Muscle layer of duodenum (tissue), 2 donors: ENCODE measurements around the gene EPSTI1.
A peak's percentile ranks its signal among the peaks of the same experiment; 100 is the strongest.
"Not testable (repeated sequence)": the region's sequence is repeated elsewhere in the genome, so short reads cannot be mapped to it uniquely, and the experiment has no call there.

ENCODE experiments used
- H3K27ac ChIP-seq: one replicate; pipeline ENCODE4 v1.7.0; 2013; ENCODE audit warnings: mild to moderate bottlenecking, low read length
- H3K27me3 ChIP-seq: one replicate; pipeline ENCODE4 v1.7.0; 2013; ENCODE audit warnings: low read depth, mild to moderate bottlenecking, control low read depth, low read length
- H3K36me3 ChIP-seq, 2 donors: one replicate each; pipeline ENCODE4 v1.7.0; 2013; ENCODE audit warnings: low read length in 2 of 2, control low read depth in 1 of 2, mild to moderate bottlenecking in 1 of 2; ENCODE audit not compliant: insufficient read depth in 2 of 2, control insufficient read depth in 1 of 2
- H3K4me1 ChIP-seq, 2 donors: one replicate each; pipeline ENCODE4 v1.7.0; 2013; ENCODE audit warnings: low read length in 2 of 2, mild to moderate bottlenecking in 2 of 2, control low read depth in 1 of 2, moderate library complexity in 1 of 2; ENCODE audit not compliant: insufficient read depth in 2 of 2, control insufficient read depth in 1 of 2
- H3K4me3 ChIP-seq, 2 donors: one replicate each; pipeline ENCODE4 v1.7.0; 2013; ENCODE audit warnings: low read length in 2 of 2, low read depth in 1 of 2, mild to moderate bottlenecking in 1 of 2
- H3K9me3 ChIP-seq, 2 donors: one replicate each; pipeline ENCODE4 v1.7.0; 2013; ENCODE audit warnings: low read length in 2 of 2, control low read depth in 1 of 2, mild to moderate bottlenecking in 1 of 2; ENCODE audit not compliant: control insufficient read depth in 1 of 2
- donor health status: healthy.

Gene EPSTI1

DNA sequence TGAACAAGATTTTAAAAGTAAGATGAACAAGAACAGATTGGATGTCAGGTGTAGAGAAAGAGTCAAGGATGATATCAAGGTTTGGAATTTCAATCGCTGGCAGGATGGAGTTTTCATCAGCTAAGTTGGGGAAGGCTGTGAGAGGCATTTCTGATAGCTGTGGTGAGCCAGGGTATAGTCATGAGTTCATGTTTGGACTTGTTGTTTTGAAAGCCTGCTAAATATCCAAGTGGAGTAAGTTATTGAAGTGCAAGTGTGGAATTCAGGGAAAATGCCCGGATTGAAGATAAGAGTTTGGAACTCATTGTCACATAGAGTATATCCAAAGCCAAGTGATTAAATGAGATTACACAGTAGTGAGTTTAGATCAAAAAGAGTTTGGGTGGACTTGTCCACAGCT, 11.0 kb upstream of the EPSTI1 start:
- no peak overlapping the region for H3K4me3 ChIP-seq
- H3K27ac ChIP-seq = no peak overlapping the region
- no peaks in the 10 kb centered on the region for H3K4me1 ChIP-seq
- no peaks in the 10 kb centered on the region for H3K9me3 ChIP-seq
- no peaks in the 10 kb centered on the region for H3K36me3 ChIP-seq
- no peaks in the 10 kb centered on the region for H3K27me3 ChIP-seq

DNA sequence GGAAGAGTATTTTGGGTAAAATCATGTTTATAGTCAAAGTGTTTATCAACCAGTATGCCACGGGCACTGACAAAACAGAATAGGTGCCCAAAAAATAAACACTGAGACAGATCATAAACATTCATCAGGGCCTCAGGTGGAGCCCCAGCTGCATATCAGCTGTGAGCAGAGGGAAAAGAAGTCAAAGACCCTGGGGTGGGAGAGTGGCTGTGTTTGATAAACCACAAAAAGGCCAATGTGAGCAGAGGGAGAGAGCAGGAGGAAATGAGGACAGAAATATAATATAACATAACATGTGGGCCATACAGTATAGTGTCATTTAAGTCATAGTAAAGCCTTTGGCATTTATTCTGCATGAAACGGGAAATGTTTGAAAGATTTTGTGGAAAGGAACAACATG, 10.0 kb upstream of the EPSTI1 start:
- H3K36me3 ChIP-seq = no peaks in the 10 kb centered on the region
- no peaks in the 10 kb centered on the region for H3K27me3 ChIP-seq
- no peaks in the 10 kb centered on the region for H3K4me1 ChIP-seq
- no peak overlapping the region for H3K27ac ChIP-seq
- no peaks in the 10 kb centered on the region for H3K9me3 ChIP-seq
- no peak overlapping the region for H3K4me3 ChIP-seq

DNA sequence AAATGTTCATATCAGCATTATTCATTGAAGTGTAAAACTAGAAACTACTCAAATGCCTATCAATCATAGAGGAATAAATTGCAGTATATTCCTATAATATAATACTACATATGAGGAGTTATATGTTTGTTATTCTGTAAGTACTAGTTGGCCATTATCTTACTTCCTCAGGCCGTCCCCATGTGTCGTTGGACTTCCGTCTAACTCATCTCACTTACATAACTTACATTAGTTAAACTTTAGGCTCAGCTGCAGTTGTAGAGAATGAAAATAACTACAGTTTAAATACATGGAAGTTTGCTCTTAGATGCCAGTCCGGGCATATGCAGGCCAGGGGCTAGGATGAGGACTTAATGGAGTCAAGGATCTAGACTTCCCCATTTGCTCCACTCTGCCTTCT, 8.6 kb upstream of the EPSTI1 start:
- Histone ChIP-seq H3K9me3 (no peaks in the 10 kb centered on the region), H3K36me3 (no peaks in the 10 kb centered on the region), H3K27ac (no peak overlapping the region), H3K4me3 (no peak overlapping the region), H3K4me1 (no peaks in the 10 kb centered on the region), H3K27me3 (no peaks in the 10 kb centered on the region)

DNA sequence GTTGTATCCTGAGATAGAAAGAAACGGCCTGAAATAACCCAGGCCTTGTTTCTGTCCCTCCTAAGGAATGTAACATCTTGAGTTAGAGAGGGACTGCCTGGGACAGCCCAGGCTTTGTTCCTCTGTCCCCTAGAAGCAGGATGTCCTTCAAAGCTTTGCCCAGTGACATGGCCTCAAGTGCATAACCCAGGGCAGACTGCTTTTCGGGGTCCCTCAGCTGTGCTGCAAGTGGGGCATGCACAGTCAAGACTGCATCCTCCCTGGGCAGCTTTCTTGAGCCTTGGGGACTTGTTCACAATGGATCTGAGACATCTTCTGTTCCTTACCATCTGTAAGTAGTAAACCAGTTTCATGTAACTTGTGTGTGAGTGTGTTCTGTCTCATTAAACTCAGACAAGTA, 7.5 kb upstream of the EPSTI1 start:
- Histone ChIP-seq H3K36me3 (no peaks in the 10 kb centered on the region), H3K9me3 (no peaks in the 10 kb centered on the region), H3K4me3 (no peak overlapping the region), H3K4me1 (no peaks in the 10 kb centered on the region), H3K27me3 (no peaks in the 10 kb centered on the region), H3K27ac (no peak overlapping the region)

DNA sequence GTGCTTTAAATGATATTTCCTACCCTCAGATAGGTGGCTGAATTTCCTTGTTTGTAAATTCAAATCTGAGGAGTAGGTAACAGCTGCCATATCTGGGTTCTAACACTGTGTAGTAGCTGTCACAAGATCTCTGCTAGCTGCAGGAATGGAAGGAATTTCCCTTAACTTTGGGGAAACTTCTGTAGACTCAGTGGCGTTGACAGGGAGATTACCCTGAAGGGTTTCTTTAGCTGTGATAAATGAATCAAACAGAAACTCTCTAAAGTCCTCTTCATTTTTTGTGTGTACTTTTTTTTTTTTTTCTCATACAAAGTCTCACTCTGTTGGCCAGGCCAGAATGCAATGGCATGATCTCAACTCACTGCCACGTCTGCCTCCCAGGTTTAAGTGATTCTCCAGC, 5.3 kb upstream of the EPSTI1 start:
- Histone ChIP-seq H3K27ac (no peak overlapping the region), H3K27me3 (no peaks in the 10 kb centered on the region), H3K36me3 (no peaks in the 10 kb centered on the region), H3K9me3 (no peaks in the 10 kb centered on the region), H3K4me3 (no peak overlapping the region), H3K4me1 (no peaks in the 10 kb centered on the region)

DNA sequence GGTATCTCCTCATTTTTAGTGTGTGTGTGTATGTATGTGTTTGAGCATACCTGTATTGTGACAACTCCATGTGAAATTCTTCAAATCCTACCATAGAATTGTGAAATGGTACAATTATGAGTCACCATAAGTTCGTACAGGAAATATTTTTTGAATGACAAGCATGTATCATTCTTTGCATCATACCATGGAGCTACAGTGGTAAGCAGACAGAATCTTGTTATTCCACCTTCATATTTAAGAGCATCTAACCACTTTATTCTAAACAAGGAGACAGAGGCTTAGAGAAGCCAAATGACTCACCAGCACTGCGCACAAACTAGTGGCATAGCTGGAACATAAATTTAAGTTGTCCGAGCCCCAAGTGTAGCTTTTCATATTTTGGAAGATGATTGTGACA, 4.5 kb upstream of the EPSTI1 start:
- no peaks in the 10 kb centered on the region for H3K9me3 ChIP-seq
- H3K4me3 ChIP-seq = no peak overlapping the region
- H3K36me3 ChIP-seq = no peaks in the 10 kb centered on the region
- H3K27ac ChIP-seq = no peak overlapping the region
- no peaks in the 10 kb centered on the region for H3K27me3 ChIP-seq
- H3K4me1 ChIP-seq = peaks cover 0 to under 1% of the 10 kb centered on the region in 2 donors

DNA sequence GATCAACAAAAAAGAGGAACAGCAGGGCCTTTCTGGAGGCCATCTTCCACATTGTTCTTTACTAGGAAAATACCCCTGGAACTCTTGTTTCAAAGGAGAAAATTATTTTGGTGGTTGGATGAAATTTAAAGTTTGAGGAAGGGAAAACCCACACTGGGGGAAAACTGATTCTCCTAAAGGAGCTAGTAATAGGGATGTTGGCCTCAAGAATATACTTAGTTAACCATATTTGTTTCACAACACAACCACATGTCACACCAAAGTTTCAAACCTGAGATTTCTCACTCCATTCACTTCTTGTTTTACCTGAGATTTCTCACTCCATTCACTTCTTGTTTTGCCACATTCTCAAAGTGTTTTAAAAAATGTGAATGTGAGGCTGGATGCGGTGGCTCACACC, 2.8 kb upstream of the EPSTI1 start:
- no peak overlapping the region for H3K27ac ChIP-seq
- H3K27me3 ChIP-seq = no peaks in the 10 kb centered on the region
- H3K9me3 ChIP-seq = no peaks in the 10 kb centered on the region
- H3K36me3 ChIP-seq = no peaks in the 10 kb centered on the region
- peaks cover 3 to 7% of the 10 kb centered on the region in 2 donors for H3K4me1 ChIP-seq
- no peak overlapping the region for H3K4me3 ChIP-seq

DNA sequence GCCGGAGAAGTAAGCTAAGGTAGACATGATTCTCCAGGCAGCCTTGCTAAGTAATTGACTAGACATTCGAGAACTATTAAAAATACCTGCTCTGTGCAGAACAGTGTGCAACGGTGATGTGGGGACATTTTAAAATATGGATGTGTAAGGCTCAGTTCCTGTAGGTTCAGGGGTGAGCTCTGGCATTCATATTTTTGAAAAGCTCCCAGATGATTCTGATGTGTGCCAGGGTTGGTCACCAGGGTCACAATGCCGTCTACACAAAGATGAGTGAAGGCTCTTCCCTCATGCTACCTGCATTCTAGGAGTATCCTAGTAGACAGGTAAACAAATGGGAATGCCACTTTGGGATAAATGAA, 702 bp upstream of the EPSTI1 start:
- Histone ChIP-seq H3K27me3 (no peaks in the 10 kb centered on the region), H3K4me1 (peaks cover 3 to 8% of the 10 kb centered on the region in 2 donors), H3K9me3 (no peaks in the 10 kb centered on the region), H3K36me3 (no peaks in the 10 kb centered on the region), H3K4me3 (peak overlapping the region; percentile 80 to 83), H3K27ac (peak overlapping the region; percentile 90)

DNA sequence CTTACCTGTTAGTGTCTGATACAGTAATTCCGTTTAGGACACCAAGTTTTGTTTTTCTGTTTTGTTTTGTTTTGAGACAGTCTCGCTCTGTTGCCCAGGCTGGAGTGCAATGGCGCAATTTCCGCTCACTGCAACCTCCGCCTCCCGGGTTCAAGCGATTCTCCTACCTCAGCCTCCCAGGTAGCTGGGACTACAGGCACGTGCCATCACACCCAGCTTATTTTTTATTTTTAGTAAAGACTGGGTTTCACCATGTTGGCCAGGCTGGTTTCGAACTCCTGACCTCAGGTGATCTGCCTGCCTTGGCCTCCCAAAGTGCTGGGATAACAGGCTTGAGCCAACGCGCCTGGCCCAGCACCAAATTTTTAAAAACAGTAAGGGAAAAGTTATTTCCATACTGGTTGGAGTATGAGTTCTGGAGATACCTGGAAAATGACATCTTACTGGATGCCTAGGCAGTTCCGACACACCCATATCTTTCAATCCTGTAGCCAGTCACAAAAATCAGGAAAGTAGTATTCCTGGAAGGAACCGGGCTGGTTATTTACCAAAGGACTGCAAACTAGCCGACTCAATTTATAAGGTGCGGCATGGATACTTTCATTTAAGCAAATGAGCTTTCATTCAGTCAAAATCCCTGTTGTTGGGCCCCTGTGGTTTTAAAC, 676 bp downstream of the EPSTI1 start:
- Histone ChIP-seq H3K4me3 (peak overlapping the region; percentile 80 to 83), H3K27ac (peak overlapping the region; percentile 90)
- not testable (repeated sequence) for H3K36me3 ChIP-seq, H3K4me1 ChIP-seq, H3K27me3 ChIP-seq, H3K9me3 ChIP-seq

DNA sequence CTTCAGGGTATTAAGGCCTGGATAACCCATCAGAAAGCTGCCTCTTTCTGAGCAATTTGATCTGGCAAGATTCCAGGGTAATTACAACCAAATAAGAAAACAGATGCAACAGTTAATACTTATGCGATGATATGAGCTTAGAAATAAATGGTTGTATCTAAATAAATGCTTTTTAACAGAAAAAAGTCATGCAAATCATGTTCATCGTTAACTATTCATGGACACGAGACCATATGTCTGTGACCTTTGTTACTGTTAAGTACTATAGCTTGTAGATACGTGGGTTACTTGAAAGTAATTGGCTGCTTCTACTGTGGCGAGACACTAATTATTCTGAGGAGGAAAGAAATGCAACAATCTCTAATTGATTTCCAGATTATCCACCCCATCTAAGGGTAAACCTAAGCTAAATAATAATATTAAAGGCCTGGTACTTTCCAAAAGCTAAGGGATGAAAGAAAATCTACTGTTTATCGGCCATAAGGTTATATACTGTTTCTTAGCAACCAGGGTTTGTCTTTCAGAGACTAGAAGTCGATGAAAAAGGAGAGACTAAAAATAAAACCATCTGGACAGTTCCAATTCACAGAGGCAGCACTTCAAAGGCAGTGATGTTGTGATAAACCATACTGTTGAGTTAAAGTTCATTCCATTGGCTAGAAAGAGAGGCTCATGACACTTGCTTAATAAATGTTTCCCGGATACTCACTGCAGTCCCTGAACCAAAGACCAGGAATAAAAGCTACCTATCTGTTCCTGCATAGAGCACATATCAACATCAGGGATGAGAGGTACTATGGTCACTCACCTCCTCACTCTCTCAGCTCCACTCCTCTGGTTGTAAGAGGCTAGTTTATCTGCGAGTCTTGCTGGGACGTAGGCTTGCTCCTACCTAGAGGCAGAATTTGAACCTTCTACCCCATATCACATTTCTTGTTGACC, 1.5 kb downstream of the EPSTI1 start:
- peak overlapping the region; percentile 80 to 83 for H3K4me3 ChIP-seq
- peaks cover 3 to 8% of the 10 kb centered on the region in 2 donors for H3K4me1 ChIP-seq
- peak overlapping the region; percentile 61 for H3K27ac ChIP-seq
- H3K36me3 ChIP-seq = no peaks in the 10 kb centered on the region
- H3K27me3 ChIP-seq = no peaks in the 10 kb centered on the region
- H3K9me3 ChIP-seq = no peaks in the 10 kb centered on the region

DNA sequence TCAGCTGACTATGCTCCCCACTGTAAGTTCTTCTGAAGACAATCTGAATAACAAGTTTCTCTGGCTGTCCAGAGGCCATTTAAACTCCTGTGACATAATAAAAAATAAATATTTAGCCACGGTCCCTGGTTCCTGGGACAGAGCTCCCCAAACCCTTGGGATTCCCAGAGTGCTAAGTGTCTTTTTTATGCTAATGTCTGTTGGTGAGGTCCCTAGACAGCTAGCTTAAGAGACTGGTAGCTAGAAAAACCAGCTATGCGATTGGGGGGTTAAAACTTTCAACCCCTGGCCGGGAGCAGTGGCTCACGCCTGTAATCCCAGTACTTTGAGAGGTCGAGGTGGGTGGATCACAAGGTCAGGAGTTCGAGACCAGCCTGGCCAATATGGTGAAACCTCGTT, 5.9 kb downstream of the EPSTI1 start:
- H3K9me3 ChIP-seq = no peaks in the 10 kb centered on the region
- H3K4me3 ChIP-seq = no peak overlapping the region
- no peaks in the 10 kb centered on the region for H3K27me3 ChIP-seq
- peak overlapping the region; percentile 83 for H3K27ac ChIP-seq
- H3K36me3 ChIP-seq = no peaks in the 10 kb centered on the region
- peaks cover 0 to 8% of the 10 kb centered on the region in 2 donors for H3K4me1 ChIP-seq
